ENCODE measurements around the gene CDK17.
"Not testable (repeated sequence)": the region's sequence is repeated elsewhere in the genome, so short reads cannot be mapped to it uniquely, and the experiment has no call there.

Gene CDK17

GRCh38 chr12:96354326-96354725 is 45.9 kb downstream of the CDK17 start:
- DNase-seq (ENCODE audit: low read depth in 2 of 2) = no peak

DNA sequence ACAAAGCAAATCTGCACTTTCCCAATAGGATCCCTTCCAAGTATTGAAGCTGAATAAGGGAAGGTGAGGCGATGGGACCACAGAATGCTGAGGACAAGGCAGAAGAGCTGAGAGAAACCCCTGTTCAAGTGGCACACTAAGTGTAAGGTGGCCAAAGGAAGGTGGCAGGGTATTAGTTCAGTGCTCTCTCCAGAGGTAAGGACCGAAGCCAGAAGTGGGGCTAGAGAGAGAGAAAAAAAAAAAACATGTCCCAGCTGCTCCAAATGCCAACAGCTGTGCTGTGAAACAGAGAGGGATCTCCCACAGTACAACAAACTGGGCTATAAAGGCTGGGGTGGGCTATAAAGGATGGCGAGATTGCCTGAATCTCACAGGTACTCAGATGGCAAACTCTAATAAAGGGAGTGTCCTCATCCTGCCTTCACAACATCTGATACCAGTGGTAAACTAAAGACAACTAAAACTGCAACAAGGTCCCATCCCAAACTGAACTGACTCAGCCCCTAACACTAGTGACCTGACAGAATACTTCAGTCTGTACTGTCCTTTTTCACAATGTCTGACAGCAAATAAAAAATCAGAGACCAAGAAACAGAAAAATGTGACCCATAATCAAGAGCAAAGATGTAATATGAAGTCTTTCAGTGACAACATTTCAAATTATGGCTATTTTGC is 47.9 kb downstream of the CDK17 start:
- no peak for DNase-seq (ENCODE audit: low read depth in 2 of 2)

DNA sequence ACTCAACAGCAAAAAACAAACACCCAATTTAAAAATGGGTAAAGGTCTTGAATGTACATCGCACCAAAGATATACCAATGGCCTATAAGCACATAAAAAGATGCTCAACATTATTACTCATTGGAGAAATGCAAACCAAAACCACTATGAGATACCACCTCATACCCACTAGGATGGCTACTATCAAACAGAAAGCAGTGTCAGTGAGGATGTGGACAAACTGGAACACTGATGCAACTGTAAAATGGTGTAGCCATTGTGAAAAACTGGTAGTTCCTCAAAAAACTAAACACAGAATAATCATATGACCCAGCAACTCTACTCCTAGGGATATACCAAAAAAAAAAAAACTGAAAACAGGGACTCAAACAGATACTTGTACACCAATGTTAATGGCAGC is 49.3 kb downstream of the CDK17 start:
- no peak for DNase-seq (ENCODE audit: low read depth in 2 of 2)

DNA sequence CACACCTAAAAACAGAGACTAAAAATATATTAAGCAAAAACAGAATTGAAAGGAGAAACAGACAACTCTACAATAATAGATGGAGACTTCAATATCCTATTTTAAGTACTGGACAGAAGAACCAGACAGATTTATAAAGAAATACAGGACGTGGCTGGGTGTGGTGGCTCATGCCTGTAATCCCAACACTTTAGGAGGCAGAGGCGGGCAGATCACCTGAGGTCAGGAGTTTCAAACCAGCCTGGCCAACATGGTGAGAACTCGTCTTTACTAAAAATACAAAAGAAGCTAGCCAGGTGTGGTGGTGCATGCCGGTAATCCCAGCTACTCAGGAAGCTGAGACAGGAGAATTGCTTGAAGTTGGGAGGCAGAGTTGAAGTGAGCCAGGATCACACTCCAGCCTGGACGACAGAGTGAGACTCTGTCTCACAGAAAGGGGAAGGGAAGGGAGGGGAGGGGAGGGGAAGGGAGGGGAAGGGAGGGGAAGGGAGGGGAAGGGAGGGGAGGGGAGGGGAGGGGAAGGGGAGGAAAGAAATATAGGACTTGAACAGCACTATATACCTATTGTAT is 53.0 kb downstream of the CDK17 start:
- no peak for DNase-seq (ENCODE audit: low read depth in 2 of 2)

GRCh38 chr12:96346716-96347115 is 53.5 kb downstream of the CDK17 start:
- DNase-seq (ENCODE audit: low read depth in 2 of 2) = not testable (repeated sequence)

- DNase-seq (ENCODE audit: low read depth in 2 of 2) = no peak
Observed at GRCh38 chr12:96344124-96344695, 56.0 kb downstream of the CDK17 start.

DNA sequence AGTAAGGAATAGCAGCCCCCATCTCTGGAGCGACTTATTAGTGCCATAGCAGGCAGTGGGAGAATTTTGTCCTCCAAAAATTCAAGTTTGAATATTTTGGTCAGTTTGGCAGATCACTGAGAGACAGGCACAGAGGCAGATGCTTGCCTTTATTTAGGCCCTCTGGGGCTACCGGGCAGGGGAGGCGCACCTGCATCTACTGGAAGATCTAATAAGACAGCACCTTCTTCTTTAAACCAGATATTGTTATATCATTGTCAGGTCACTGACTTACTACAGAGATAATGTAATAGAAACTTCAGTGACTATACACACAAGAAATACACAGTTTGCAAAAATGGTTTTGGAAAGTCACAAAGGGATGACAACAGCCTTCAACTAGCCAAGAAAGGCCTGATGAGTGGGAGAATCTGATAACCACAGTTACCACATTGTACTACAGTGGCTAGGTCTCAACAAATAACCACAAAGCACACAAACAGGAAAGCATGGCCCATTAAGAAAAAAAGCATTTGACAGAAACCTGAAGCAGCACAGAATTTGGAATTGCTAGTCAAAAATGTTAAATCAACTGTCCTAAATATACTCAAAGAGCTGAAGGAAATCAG is 56.8 kb downstream of the CDK17 start:
- DNase-seq (ENCODE audit: low read depth in 2 of 2) = no peak

DNA sequence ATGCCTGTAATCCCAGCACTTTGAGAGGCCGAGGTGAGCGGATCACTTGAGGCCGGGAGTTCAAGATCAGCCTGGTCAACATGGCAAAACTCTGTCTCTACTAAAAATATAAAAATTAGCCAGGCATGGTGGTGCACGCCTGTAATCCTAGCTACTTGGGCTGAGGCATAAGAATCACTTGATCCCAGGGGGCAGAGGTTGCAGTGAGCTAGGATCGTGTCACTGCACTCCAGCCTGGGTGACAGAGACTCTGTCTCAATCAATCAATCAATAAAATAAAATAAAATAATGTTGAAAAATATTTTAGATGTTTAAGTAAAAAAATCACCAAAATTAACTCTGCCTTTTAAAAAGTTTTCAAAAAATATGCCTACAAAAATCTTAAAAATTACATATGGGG is 60.6 kb downstream of the CDK17 start:
- DNase-seq (ENCODE audit: low read depth in 2 of 2) = not testable (repeated sequence)

DNA sequence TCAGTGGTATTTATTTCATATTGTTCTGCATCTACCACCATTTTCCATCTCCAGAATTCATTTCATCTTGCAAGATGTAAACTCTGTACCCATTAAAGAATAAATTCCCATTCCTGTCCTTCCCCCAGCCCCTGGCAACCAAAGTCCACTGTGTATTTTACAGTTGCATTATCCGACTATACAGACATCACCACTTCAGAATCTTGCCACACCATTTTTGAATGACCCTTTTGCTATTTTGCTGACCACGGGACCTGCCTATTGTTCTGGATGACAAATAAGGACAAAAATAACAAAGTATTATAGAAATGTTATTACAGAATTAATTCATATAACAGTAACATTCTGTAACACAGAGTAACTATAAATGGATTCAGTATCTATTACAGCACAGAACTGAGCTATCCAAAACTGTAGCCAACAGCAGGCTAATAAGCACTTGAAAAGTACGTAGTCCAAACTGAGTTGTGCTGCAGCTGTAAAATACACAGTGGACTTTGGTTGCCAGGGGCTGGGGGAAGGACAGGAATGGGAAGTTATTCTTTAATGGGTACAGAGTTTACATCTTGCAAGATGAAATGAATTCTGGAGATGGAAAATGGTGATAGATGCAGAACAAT is 61.3 kb downstream of the CDK17 start:
- DNase-seq (ENCODE audit: low read depth in 2 of 2) = no peak

DNA sequence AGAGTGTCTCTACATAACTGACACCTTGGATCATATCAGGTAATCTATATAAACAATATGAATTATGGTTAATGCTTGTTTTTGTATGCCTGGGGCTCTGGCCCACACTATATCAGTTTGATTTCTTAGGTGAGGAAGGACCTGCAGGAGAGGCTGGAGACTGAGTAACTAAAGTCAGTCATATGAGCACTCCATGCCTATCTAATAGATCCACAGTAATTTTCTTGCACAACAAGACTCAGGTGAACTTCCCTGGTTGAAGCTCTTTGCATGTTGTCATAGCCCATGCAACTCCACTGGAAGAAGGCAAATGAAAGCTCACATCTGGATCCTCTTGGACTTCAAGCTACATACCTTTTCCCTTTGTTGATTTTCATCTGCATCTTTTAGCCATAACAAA is 62.3 kb downstream of the CDK17 start:
- no peak for DNase-seq (ENCODE audit: low read depth in 2 of 2)

DNA sequence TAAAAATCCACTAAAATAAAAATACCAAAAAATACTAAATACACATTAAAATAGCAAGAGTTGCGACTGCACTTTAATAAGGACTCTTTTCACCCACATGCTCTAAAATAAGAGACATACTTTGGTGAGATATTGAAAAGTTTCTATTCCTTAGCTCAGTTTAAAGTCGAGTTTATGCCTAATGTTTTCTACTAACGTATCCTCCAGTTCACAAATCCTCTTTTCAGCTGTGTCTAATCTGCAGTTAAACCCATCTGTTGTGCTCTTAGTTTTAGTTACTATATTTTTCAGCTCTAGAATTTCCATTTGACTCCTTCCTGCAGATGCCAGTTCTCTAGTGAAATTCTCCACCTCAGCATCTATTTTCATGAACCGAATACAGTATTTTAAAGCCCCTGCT is 63.8 kb downstream of the CDK17 start:
- DNase-seq (ENCODE audit: low read depth in 2 of 2) = no peak

- DNase-seq (ENCODE audit: low read depth in 2 of 2) = no peak
Observed at GRCh38 chr12:96335270-96335669, 65.0 kb downstream of the CDK17 start.

DNA sequence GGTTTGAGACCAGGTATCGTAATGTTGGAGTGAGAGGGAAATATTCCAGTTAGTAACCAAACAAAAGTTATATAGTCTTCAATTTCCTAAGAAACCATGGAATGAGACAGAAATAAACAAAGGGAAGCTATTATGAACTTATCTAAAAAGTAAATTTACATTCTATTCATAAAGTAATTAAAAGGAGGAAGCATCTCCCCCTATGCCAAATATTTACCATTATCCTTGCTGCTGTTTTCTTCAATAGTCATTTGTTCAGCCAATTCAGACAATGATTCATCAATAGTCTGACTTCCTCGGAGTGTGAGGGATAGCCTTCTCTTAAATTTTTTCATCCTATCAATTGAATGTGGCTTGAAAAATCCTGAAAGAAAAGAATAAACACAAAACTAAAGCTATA is 65.7 kb downstream of the CDK17 start:
- DNase-seq (ENCODE audit: low read depth in 2 of 2) = no peak

DNA sequence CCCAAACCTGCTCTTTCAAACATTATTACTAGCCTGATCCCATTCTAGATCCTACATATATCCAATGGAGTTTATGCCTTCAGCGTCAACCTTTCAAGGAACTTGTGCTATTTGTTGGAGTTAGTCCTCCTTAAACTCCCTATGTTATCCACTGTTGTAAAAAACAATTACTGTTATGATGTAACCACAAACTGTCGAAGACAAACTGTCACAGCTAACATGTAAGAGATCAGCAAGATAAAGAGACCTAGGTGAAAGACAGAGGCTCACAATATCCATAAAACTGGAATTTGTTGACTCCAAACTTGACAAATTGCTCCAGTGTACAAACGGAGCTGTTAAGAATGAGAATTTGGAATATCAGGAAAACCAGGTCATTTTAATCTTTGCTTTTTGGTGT is 70.7 kb downstream of the CDK17 start:
- no peak for DNase-seq (ENCODE audit: low read depth in 2 of 2)

- no peak for DNase-seq (ENCODE audit: low read depth in 2 of 2)
Observed at GRCh38 chr12:96329018-96329417, 71.2 kb downstream of the CDK17 start.

DNA sequence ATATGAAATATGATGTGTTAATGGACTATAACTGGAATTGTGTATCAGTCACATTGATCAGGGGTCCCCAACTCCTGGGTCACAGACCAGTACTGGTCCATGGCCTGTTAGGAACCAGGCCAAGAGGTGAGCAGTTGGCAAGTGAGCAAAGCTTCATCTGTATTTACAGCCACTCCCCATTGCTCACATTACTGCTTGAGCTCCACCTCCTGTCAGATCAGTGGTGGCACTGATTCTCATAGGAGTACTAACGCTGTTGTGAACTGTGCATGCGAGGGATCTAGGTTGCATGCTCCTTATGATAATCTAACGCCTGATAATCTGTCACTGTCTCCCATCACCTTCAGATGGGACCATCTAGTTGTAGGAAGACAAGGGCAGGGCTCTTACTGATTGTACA is 72.3 kb downstream of the CDK17 start:
- no peak for DNase-seq (ENCODE audit: low read depth in 2 of 2)

GRCh38 chr12:96327346-96327745 is 72.9 kb downstream of the CDK17 start:
- no peak for DNase-seq (ENCODE audit: low read depth in 2 of 2)

DNA sequence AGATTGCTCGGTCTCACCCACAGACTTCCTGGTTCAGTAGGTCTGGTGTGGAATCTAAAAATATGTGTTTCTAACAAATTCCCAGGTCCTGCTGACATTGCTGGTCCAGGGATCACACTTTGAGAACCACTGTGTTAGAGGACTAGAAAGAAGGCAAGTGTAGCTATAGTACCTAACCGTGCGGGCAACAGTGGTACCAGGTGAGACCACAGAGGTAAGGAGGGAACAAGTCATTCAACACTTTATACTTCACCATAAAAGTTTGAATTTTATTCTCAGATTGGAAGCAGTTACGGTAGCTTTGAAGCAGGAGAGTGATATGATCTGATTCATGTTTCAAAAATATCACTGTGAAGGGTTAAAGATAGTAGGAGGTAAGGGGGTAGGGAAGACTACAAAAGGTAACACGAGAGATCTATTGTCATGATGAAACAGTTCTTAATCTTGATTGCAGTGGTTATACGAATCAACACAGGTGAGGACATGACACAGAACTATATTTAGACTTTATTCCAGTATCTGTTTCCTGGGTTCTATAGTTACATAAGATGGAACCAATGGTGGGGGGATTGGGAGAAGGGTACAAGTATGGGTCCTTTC is 73.5 kb downstream of the CDK17 start:
- DNase-seq (ENCODE audit: low read depth in 2 of 2) = no peak

GRCh38 chr12:96323906-96324305 is 76.3 kb downstream of the CDK17 start:
- no peak for DNase-seq (ENCODE audit: low read depth in 2 of 2)

DNA sequence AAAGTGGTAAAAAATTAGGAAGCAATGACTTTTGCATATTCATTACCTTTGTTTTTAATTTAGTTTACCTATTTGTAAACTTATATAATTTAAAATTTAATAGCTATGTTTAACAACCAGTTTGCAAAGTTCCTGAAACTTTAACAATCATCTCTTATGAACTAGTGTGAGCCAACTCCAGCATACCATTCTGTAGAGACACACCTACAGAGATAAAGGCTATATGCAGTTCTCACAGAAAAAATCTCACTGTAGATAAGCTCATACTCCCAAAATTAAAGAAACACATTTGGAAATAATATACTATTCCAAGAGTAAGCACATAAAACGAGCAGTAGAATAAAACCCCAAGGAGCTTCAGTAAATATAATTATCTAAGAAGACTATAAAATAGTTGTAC is 77.5 kb downstream of the CDK17 start:
- no peak for DNase-seq (ENCODE audit: low read depth in 2 of 2)

GRCh38 chr12:96321941-96322340 is 78.3 kb downstream of the CDK17 start:
- DNase-seq (ENCODE audit: low read depth in 2 of 2) = no peak

GRCh38 chr12:96317801-96318200 is 82.4 kb downstream of the CDK17 start:
- not testable (repeated sequence) for DNase-seq (ENCODE audit: low read depth in 2 of 2)
